Neural cell (in vitro differentiated cells): ENCODE measurements around the gene MYCBP2. TPM values are rescaled to one million over a fixed set of nuclear protein-coding genes. Genes with fewer than 3 reads are reported as not detected.

Experiments used
- H2AFZ ChIP-seq: fragments of 200-600, 300-800 bp; sonication (generic), shearing (Covaris generic); 2 replicates; pipeline ENCODE4 v1.6.0; 2014; ENCODE audit warnings: low read depth, mild to moderate bottlenecking, antibody characterized with exemption, low read length, moderate library complexity
- H3F3A ChIP-seq: fragments of 200-600 bp; shearing (Covaris generic); 2 replicates; pipeline ENCODE4 v1.6.1; 2016; ENCODE audit warnings: mild to moderate bottlenecking, moderate library complexity, mixed read lengths, antibody characterized with exemption, low read length; ENCODE audit not compliant: insufficient read depth, poor library complexity, severe bottlenecking
- H3K27ac ChIP-seq: fragments of 200-600, 300-800 bp; sonication (generic), shearing (Covaris generic); 2 replicates; pipeline ENCODE4 v1.5.1; 2014; ENCODE audit warnings: mild to moderate bottlenecking, low read length, moderate library complexity
- H3K27me3 ChIP-seq: fragments of 300-800, 200-600 bp; sonication (generic), shearing (Covaris generic); 2 replicates; pipeline ENCODE4 v1.6.0; 2014; ENCODE audit warnings: mild to moderate bottlenecking, low read depth, low read length, moderate library complexity; ENCODE audit not compliant: insufficient read depth
- H3K36me3 ChIP-seq: fragments of 300-800, 200-600 bp; sonication (generic), shearing (Covaris generic); 2 replicates; pipeline ENCODE4 v1.5.1; 2014; ENCODE audit warnings: mild to moderate bottlenecking, antibody characterized with exemption, low read length, moderate library complexity; ENCODE audit not compliant: insufficient read depth
- H3K4me2 ChIP-seq: fragments of 300-800, 200-600 bp; sonication (generic), shearing (Covaris generic); 2 replicates; pipeline ENCODE4 v1.6.0; 2014; ENCODE audit warnings: mild to moderate bottlenecking, low read length
- H3K4me3 ChIP-seq: fragments of 300-800, 200-600 bp; sonication (generic), shearing (Covaris generic); 2 replicates; pipeline ENCODE4 v1.5.1; 2014; ENCODE audit warnings: mild to moderate bottlenecking, low read length, moderate library complexity
- H3K79me2 ChIP-seq: fragments of 200-600 bp; shearing (Covaris generic); replicated peaks from 2 replicates; pipeline ENCODE4 v1.6.0; 2014; ENCODE audit warnings: mild to moderate bottlenecking, low read length, moderate library complexity; ENCODE audit not compliant: insufficient read depth
- H3K9ac ChIP-seq: fragments of 300-800, 200-600 bp; sonication (generic), shearing (Covaris generic); 2 replicates; pipeline ENCODE4 v1.6.1; 2016; ENCODE audit warnings: mild to moderate bottlenecking, low read length, mixed read lengths
- H3K9me2 ChIP-seq: fragments of 200-600 bp; shearing (Covaris generic); 2 replicates; pipeline ENCODE4 v1.6.1; 2016; ENCODE audit warnings: mild to moderate bottlenecking, low read length, mixed read lengths; ENCODE audit not compliant: insufficient read depth
- H3K9me3 ChIP-seq: fragments of 200-600, 300-800 bp; sonication (generic), shearing (Covaris generic); 2 replicates; pipeline ENCODE4 v1.6.1; 2016; ENCODE audit warnings: mild to moderate bottlenecking, mixed run types, low read length, moderate library complexity, mixed read lengths
- H4K20me1 ChIP-seq: fragments of 200-600 bp; shearing (Covaris generic); 2 replicates; pipeline ENCODE4 v1.6.1; 2016; ENCODE audit warnings: mild to moderate bottlenecking, mixed run types; ENCODE audit not compliant: insufficient read depth
- EP300 ChIP-seq: fragments of 450-650 bp; conservative IDR thresholded peaks from 2 replicates; pipeline ENCODE4 v1.6.1; 2014; ENCODE audit warnings: antibody characterized with exemption, mild to moderate bottlenecking, moderate library complexity; ENCODE audit not compliant: poor library complexity, severe bottlenecking
- EZH2 ChIP-seq: fragments of 200-600, 300-800 bp; shearing (Covaris generic), sonication (generic); IDR thresholded peaks from 2 replicates; pipeline ENCODE4 v1.6.1; 2014; ENCODE audit warnings: antibody characterized with exemption, low read length, borderline replicate concordance, mild to moderate bottlenecking; ENCODE audit not compliant: insufficient read depth, poor library complexity, severe bottlenecking
- MXI1 ChIP-seq: fragments of 450-650 bp; conservative IDR thresholded peaks from 2 replicates; pipeline ENCODE4 v1.6.1; 2014; ENCODE audit warnings: antibody characterized with exemption, mild to moderate bottlenecking; ENCODE audit not compliant: poor library complexity, severe bottlenecking
- POLR2AphosphoS5 ChIP-seq: IDR thresholded peaks from 2 replicates; pipeline ENCODE4 v1.6.1; 2012
- RAD21 ChIP-seq: fragments of 450-650 bp; conservative IDR thresholded peaks from 2 replicates; pipeline ENCODE4 v1.6.1; 2014; ENCODE audit warnings: antibody characterized with exemption, mild to moderate bottlenecking, moderate library complexity
- REST ChIP-seq: IDR thresholded peaks from 2 replicates; pipeline ENCODE4 v1.6.1; 2012; ENCODE audit warnings: borderline replicate concordance
- SMC3 ChIP-seq: fragments of 450-650 bp; conservative IDR thresholded peaks from 2 replicates; pipeline ENCODE4 v1.6.1; 2014; ENCODE audit warnings: antibody characterized with exemption, mild to moderate bottlenecking, moderate library complexity; ENCODE audit not compliant: poor library complexity
- TAF1 ChIP-seq: IDR thresholded peaks from 2 replicates; pipeline ENCODE4 v1.6.1; 2012; ENCODE audit warnings: low read depth
- polyA plus RNA-seq: library from polyadenylated mRNA; depleted of rRNA; stranded (reverse); fragments of >200 nt; gene quantifications from 2 replicates; pipeline ENCODE4 v1.2.3, GENCODE V29; 2014
- TF ChIP-seq, protein P1 (sequence below): fragments of 450-650 bp; IDR thresholded peaks from 2 replicates; pipeline ENCODE4 v1.5.1; 2014; ENCODE audit warnings: antibody characterized with exemption, mild to moderate bottlenecking, moderate library complexity; ENCODE audit not compliant: poor library complexity, severe bottlenecking

MYCBP2 gene
- polyA plus RNA-seq, 1 donor from 2014 or later, result 135 TPM

DNA sequence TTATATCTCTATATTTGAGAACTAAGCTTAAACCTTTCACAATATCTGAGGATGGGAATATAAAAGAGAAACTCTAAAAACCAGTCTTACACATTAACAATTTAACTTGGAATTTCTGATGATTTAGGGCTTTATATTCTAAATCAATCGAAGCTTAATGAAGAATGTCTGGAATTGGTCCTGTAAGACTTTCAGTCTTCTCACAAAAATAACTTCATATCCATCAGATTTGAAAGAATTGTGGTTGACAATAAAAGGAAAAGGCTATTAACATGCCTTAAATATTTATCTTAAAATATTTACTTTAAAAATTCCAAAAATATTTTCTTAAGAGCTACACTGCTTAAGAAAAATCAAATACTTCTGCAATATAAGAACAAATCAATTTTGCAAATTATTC lies 27.3 kb downstream of the MYCBP2 start:
- Histone ChIP-seq H3K4me2 (no peak overlapping the region), H3K9me3 (no peaks in the 10 kb centered on the region), H2AFZ (no peak overlapping the region), H3K27ac (no peak overlapping the region), H3K9me2 (no peaks in the 10 kb centered on the region), H3K9ac (no peak overlapping the region), H3K36me3 (peaks cover 1% of the 10 kb centered on the region), H3F3A (no peaks in the 10 kb centered on the region), H3K4me3 (no peak overlapping the region), H3K79me2 (peaks cover 63% of the 10 kb centered on the region), H3K27me3 (no peaks in the 10 kb centered on the region), H4K20me1 (no peaks in the 10 kb centered on the region)
- TF ChIP-seq RAD21 (no peak), SMC3 (no peak), EZH2 (no peak), POLR2AphosphoS5 (no peak), EP300 (no peak), REST (no peak), TAF1 (no peak), MXI1 (no peak)
- TF ChIP-seq, protein P1, sequence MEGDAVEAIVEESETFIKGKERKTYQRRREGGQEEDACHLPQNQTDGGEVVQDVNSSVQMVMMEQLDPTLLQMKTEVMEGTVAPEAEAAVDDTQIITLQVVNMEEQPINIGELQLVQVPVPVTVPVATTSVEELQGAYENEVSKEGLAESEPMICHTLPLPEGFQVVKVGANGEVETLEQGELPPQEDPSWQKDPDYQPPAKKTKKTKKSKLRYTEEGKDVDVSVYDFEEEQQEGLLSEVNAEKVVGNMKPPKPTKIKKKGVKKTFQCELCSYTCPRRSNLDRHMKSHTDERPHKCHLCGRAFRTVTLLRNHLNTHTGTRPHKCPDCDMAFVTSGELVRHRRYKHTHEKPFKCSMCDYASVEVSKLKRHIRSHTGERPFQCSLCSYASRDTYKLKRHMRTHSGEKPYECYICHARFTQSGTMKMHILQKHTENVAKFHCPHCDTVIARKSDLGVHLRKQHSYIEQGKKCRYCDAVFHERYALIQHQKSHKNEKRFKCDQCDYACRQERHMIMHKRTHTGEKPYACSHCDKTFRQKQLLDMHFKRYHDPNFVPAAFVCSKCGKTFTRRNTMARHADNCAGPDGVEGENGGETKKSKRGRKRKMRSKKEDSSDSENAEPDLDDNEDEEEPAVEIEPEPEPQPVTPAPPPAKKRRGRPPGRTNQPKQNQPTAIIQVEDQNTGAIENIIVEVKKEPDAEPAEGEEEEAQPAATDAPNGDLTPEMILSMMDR, result no peak

DNA sequence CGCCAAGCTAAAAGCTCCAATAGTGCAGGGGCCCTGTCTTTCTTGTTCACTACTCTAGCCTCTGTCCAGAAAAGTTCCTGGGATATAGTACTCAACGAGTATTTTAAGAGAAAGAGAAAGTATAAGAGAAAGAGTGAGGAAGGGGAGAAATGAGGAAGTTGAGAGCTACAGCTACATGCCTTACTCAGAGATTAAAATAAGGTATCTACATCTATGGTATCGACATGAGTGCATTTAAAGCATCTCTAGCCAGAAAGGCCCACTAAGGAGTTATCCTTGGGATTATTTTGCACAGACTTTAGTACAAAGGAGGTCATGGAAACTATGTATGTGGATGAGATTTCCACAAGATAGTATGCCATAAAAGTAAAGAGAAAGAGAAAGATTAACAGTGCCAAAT lies 28.5 kb downstream of the MYCBP2 start:
- Histone ChIP-seq H2AFZ (no peak overlapping the region), H3K79me2 (peaks cover 54% of the 10 kb centered on the region), H3K4me2 (no peak overlapping the region), H3K4me3 (no peak overlapping the region), H3F3A (no peaks in the 10 kb centered on the region), H3K27me3 (no peaks in the 10 kb centered on the region), H3K27ac (no peak overlapping the region), H3K9me3 (no peaks in the 10 kb centered on the region), H3K36me3 (peaks cover 6% of the 10 kb centered on the region), H3K9me2 (no peaks in the 10 kb centered on the region), H3K9ac (no peak overlapping the region), H4K20me1 (no peaks in the 10 kb centered on the region)
- TF ChIP-seq EP300 (no peak), SMC3 (no peak), REST (no peak), RAD21 (no peak), MXI1 (no peak), POLR2AphosphoS5 (no peak), TAF1 (no peak), EZH2 (no peak)
- TF ChIP-seq, protein P1, result no peak
